CD4-positive, alpha-beta memory T cell (primary cell): ENCODE measurements around the gene MAGEF1. TPM values are rescaled to one million over a fixed set of nuclear protein-coding genes. Genes with fewer than 3 reads are reported as not detected.

ENCODE experiments used
- CTCF ChIA-PET: fragments of 350-600 bp; sonication (Branson Sonifier 250); formaldehyde crosslinking; loops from one replicate; lab custom pipeline; 2021; ENCODE audit warnings: inconsistent platforms; ENCODE audit not compliant: partially characterized antibody; lab: Charles Lee
- POLR2A ChIA-PET: fragments of 350-600 bp; sonication (Branson Sonifier 250); formaldehyde crosslinking; loops from one replicate; lab custom pipeline; 2021; ENCODE audit not compliant: partially characterized antibody; lab: Charles Lee
- DNase-seq, 5 donors: peaks; one replicate each; pipeline versions ENCODE4 v3.0.0 to v3.0.0-alpha.2; 2020 to 2022; ENCODE audit warnings: mixed read lengths in 1 of 5
- H3K27ac ChIP-seq: one replicate; pipeline ENCODE4 v1.7.0; 2013; ENCODE audit warnings: low read depth, low read length
- H3K27me3 ChIP-seq: 2 replicates; pipeline ENCODE4 v1.7.0; 2013; ENCODE audit warnings: mild to moderate bottlenecking, low read length, moderate library complexity; ENCODE audit not compliant: insufficient read depth
- H3K36me3 ChIP-seq: 2 replicates; pipeline ENCODE4 v1.7.0; 2013; ENCODE audit warnings: mild to moderate bottlenecking, low read length, moderate library complexity; ENCODE audit not compliant: insufficient read depth
- H3K4me1 ChIP-seq: 2 replicates; pipeline ENCODE4 v1.7.0; 2013; ENCODE audit warnings: mild to moderate bottlenecking, low read length, moderate library complexity; ENCODE audit not compliant: insufficient read depth
- H3K4me3 ChIP-seq, 2 donors: one replicate each; pipeline ENCODE4 v1.7.0; 2013; ENCODE audit warnings: low read length in 2 of 2, mild to moderate bottlenecking in 1 of 2
- H3K9me3 ChIP-seq, 2 donors: one replicate each; pipeline ENCODE4 v1.7.0; 2013; ENCODE audit warnings: low read length in 2 of 2, control low read depth in 1 of 2; ENCODE audit not compliant: control insufficient read depth in 1 of 2
- H3K27ac Mint-ChIP-seq, 7 donors: one replicate each; pipeline ENCODE4 v1.8.0; 2020 to 2021; ENCODE audit warnings: mixed read lengths in 7 of 7, mild to moderate bottlenecking in 6 of 7, inconsistent platforms in 3 of 7, moderate library complexity in 3 of 7
- H3K27me3 Mint-ChIP-seq, 2 donors: one replicate each; pipeline ENCODE4 v1.8.0; 2020 to 2021; ENCODE audit warnings: mixed read lengths in 2 of 2
- H3K36me3 Mint-ChIP-seq, 2 donors: one replicate each; pipeline ENCODE4 v1.8.0; 2020 to 2021; ENCODE audit warnings: mixed read lengths in 2 of 2, inconsistent platforms in 1 of 2, mild to moderate bottlenecking in 1 of 2
- H3K4me1 Mint-ChIP-seq, 4 donors: one replicate each; pipeline ENCODE4 v1.8.0; 2020 to 2021; ENCODE audit warnings: mixed read lengths in 4 of 4, mild to moderate bottlenecking in 1 of 4
- H3K4me3 Mint-ChIP-seq, 8 donors: one replicate each; pipeline ENCODE4 v1.8.0; 2020 to 2021; ENCODE audit warnings: mixed read lengths in 8 of 8, mild to moderate bottlenecking in 7 of 8, moderate library complexity in 6 of 8, inconsistent platforms in 3 of 8
- H3K9me3 Mint-ChIP-seq, 8 donors: one replicate each; pipeline ENCODE4 v1.8.0; 2020 to 2021; ENCODE audit warnings: mixed read lengths in 8 of 8, mild to moderate bottlenecking in 5 of 8, inconsistent platforms in 3 of 8, moderate library complexity in 1 of 8
- intact Hi-C: fragments of 100-400 bp; cut with micrococcal nuclease; formaldehyde crosslinking; loops from one replicate; pipeline ENCODE4 v1.15.1; 2023
- polyA plus RNA-seq, 2 donors: library from polyadenylated mRNA; unstranded; fragments of 300-500 nt; fragmentation: Illumina TruSeq; gene quantifications; one replicate each; pipeline ENCODE4 v1.2.3, GENCODE V29; 2021
- total RNA-seq, 2 experiments: library from RNA; stranded (reverse); gene quantifications; one replicate each; pipeline ENCODE4 v1.2.3, GENCODE V29; 2021

Gene MAGEF1
- total and polyA plus RNA-seq, 4 experiments from 2014 or later, result 15.5 to 20.1 (median 16.5) TPM

DNA sequence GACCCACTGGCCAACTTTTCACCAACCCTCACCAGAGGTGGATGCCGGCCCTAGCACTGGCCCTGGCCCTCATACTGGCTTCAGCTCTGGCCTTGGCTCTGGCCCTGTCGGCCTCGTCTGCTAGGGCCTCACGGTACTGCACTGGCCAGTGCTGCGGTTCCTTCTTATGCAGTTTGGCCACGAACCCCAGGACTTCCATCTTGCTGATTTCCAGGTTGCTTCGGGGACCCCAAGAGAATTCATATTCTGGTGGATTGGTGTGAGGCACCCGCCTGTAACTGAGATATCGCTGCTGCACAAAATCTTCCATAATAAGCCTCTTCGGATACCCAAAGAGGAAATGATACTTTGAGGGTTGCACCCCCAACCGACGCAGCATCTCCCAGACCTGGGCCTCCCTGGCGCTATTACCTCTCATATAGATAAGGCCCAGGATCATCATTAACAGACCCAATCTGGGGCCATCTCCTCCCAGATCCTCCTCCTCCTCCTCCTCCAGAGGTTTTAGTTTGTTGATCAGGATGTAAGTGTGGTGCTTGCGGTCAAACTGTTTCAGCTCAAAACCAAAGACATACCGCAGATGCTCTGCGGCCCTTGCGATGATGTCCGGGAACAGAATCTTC lies 883 bp downstream of the MAGEF1 start:
- Mint-ChIP-seq H3K9me3 (peaks cover 0 to 4% (median 0%) of the 10 kb centered on the region in 8 donors), H3K27me3 (no peaks in the 10 kb centered on the region), H3K4me3 (peak overlapping the region; percentile 86 to 97 (median 94)), H3K36me3 (peaks cover 0 to 4% of the 10 kb centered on the region in 2 donors), H3K4me1 (peaks cover 26 to 33% (median 30%) of the 10 kb centered on the region in 4 donors), H3K27ac (peak overlapping the region; percentile 69 to 97 (median 92))
- peak overlapping the region; percentile 43 to 69 for H3K4me3 ChIP-seq
- ChIA-PET CTCF (interaction anchor here (1.3 to 1.8 kb wide), 3 partner anchors 14 to 149 kb away, joined by 4 to 6 read pairs (median 6); partner anchors contain the start of gene EPHB3), POLR2A (interaction anchor here (0.9 to 2.2 kb wide), 3 partner anchors 101 to 154 kb away, joined by 3 to 13 read pairs (median 6); partner anchors contain the start of genes EPHB3 and VPS8)
- peaks cover 21% of the 10 kb centered on the region for H3K4me1 ChIP-seq
- intact Hi-C loops, result loop anchor here (5.0 kb wide), 1 partner anchor 101 kb away; the partner anchor contains the start of gene VPS8
- no peaks in the 10 kb centered on the region for H3K27me3 ChIP-seq
- no peaks in the 10 kb centered on the region for H3K36me3 ChIP-seq
- DNase-seq, result peak in 3 of 5 donors; percentile 6 to 29 (median 13)
- H3K9me3 ChIP-seq, result no peaks in the 10 kb centered on the region
- peak overlapping the region; percentile 63 for H3K27ac ChIP-seq

- intact Hi-C loops, result no loop called here
- H3K4me3 ChIP-seq, result no peak overlapping the region
- Mint-ChIP-seq H3K4me1 (peaks cover 0 to 3% (median 0%) of the 10 kb centered on the region in 4 donors), H3K27me3 (no peaks in the 10 kb centered on the region), H3K9me3 (peaks cover 0 to 2% (median 0%) of the 10 kb centered on the region in 8 donors), H3K4me3 (no peak overlapping the region), H3K27ac (no peak overlapping the region), H3K36me3 (no peaks in the 10 kb centered on the region)
- no peaks in the 10 kb centered on the region for H3K36me3 ChIP-seq
- no peak overlapping the region for H3K27ac ChIP-seq
- no peak for DNase-seq
- POLR2A ChIA-PET, result no interaction called here
- CTCF ChIA-PET, result no interaction called here
- H3K4me1 ChIP-seq, result no peaks in the 10 kb centered on the region
- no peaks in the 10 kb centered on the region for H3K27me3 ChIP-seq
- H3K9me3 ChIP-seq, result no peaks in the 10 kb centered on the region
These were observed 8.2 kb downstream of the MAGEF1 start for GRCh38 chr3:184703657-184704056.

GRCh38 chr3:184700759-184701158 lies 11.1 kb downstream of the MAGEF1 start:
- H3K9me3 Mint-ChIP-seq, result no peaks in the 10 kb centered on the region
- ChIA-PET POLR2A (no interaction called here), CTCF (no interaction called here)
- no peak overlapping the region for H3K27ac Mint-ChIP-seq
- no peaks in the 10 kb centered on the region for H3K36me3 Mint-ChIP-seq
- Histone ChIP-seq H3K4me3 (no peak overlapping the region), H3K4me1 (no peaks in the 10 kb centered on the region), H3K27ac (no peak overlapping the region), H3K36me3 (no peaks in the 10 kb centered on the region), H3K27me3 (no peaks in the 10 kb centered on the region), H3K9me3 (no peaks in the 10 kb centered on the region)
- peaks cover 0 to 2% of the 10 kb centered on the region in 2 donors for H3K27me3 Mint-ChIP-seq
- no peak overlapping the region for H3K4me3 Mint-ChIP-seq
- DNase-seq, result no peak
- intact Hi-C loops, result no loop called here
- no peaks in the 10 kb centered on the region for H3K4me1 Mint-ChIP-seq

- ChIA-PET POLR2A (no interaction called here), CTCF (interaction anchor here (1.4 kb wide), 1 partner anchor 9 kb away, joined by 3 read pairs; no protein-coding TSS in a partner anchor)
- intact Hi-C loops, result no loop called here
- H3K4me1 Mint-ChIP-seq, result no peaks in the 10 kb centered on the region
- H3K36me3 ChIP-seq, result no peaks in the 10 kb centered on the region
- no peak overlapping the region for H3K27ac ChIP-seq
- DNase-seq, result no peak
- H3K27me3 Mint-ChIP-seq, result peaks cover 0 to 2% of the 10 kb centered on the region in 2 donors
- H3K4me1 ChIP-seq, result no peaks in the 10 kb centered on the region
- H3K4me3 Mint-ChIP-seq, result no peak overlapping the region
- H3K27ac Mint-ChIP-seq, result no peak overlapping the region
- no peaks in the 10 kb centered on the region for H3K9me3 ChIP-seq
- H3K4me3 ChIP-seq, result no peak overlapping the region
- H3K36me3 Mint-ChIP-seq, result no peaks in the 10 kb centered on the region
- H3K27me3 ChIP-seq, result no peaks in the 10 kb centered on the region
- H3K9me3 Mint-ChIP-seq, result no peaks in the 10 kb centered on the region
These were observed 14.0 kb downstream of the MAGEF1 start for GRCh38 chr3:184697845-184698244.

DNA sequence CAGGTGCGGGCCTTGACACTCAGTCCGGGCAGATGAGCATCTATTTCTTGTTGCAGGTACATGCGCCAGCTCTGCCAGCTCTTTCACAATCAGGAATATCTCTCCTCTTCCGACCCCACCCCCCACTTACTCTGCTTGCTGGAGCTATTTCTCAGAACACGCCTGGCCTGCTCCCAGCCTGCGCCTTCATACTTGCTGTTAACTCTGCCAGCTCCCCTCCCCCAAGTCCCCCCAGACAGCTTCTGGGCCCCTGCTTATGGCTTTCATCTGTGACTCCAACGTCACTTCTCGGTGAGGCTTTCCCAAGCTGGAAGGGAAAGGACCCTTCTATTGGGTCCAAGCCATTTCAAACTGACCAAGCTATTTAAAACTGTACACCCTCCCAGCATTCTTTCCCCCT lies 15.2 kb downstream of the MAGEF1 start:
- Mint-ChIP-seq H3K4me3 (no peak overlapping the region), H3K27ac (no peak overlapping the region), H3K36me3 (no peaks in the 10 kb centered on the region), H3K27me3 (peaks cover 2% of the 10 kb centered on the region in 2 donors), H3K9me3 (no peaks in the 10 kb centered on the region), H3K4me1 (no peaks in the 10 kb centered on the region)
- H3K9me3 ChIP-seq, result no peaks in the 10 kb centered on the region
- H3K27ac ChIP-seq, result no peak overlapping the region
- H3K27me3 ChIP-seq, result no peaks in the 10 kb centered on the region
- ChIA-PET POLR2A (no interaction called here), CTCF (interaction anchor here (1.4 kb wide), 2 partner anchors 8 kb away, joined by 3 read pairs; no protein-coding TSS in a partner anchor)
- intact Hi-C loops, result no loop called here
- no peaks in the 10 kb centered on the region for H3K36me3 ChIP-seq
- H3K4me1 ChIP-seq, result no peaks in the 10 kb centered on the region
- no peak overlapping the region for H3K4me3 ChIP-seq
- no peak for DNase-seq

DNA sequence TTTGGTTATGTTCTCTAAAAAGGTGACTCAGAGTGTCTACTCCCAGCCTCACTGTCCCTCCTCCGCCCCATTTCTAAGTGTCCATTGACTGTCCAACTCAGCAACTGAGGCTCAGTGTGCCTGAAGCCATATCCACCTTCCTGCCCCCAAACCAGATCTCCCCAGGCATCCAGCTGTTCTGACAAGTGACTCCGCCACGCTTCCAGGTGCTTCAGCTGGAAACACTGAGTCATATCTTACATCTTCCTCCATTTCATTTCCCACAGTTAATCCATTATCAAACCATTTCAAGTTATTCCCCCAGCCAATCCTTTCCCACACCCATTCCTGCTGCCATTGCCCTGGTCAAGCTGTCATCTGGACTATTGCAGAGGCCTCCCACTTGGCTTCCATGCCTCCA lies 17.1 kb downstream of the MAGEF1 start:
- Mint-ChIP-seq H3K36me3 (no peaks in the 10 kb centered on the region), H3K4me1 (no peaks in the 10 kb centered on the region), H3K27ac (peak overlapping the region in 1 of 7 donors; percentile 70), H3K4me3 (no peak overlapping the region), H3K27me3 (peaks cover 2 to 4% of the 10 kb centered on the region in 2 donors), H3K9me3 (no peaks in the 10 kb centered on the region)
- H3K9me3 ChIP-seq, result no peaks in the 10 kb centered on the region
- no peaks in the 10 kb centered on the region for H3K36me3 ChIP-seq
- no peak overlapping the region for H3K4me3 ChIP-seq
- CTCF ChIA-PET, result no interaction called here
- H3K27ac ChIP-seq, result no peak overlapping the region
- POLR2A ChIA-PET, result no interaction called here
- no peaks in the 10 kb centered on the region for H3K4me1 ChIP-seq
- no peaks in the 10 kb centered on the region for H3K27me3 ChIP-seq
- no peak for DNase-seq
- intact Hi-C loops, result no loop called here

DNA sequence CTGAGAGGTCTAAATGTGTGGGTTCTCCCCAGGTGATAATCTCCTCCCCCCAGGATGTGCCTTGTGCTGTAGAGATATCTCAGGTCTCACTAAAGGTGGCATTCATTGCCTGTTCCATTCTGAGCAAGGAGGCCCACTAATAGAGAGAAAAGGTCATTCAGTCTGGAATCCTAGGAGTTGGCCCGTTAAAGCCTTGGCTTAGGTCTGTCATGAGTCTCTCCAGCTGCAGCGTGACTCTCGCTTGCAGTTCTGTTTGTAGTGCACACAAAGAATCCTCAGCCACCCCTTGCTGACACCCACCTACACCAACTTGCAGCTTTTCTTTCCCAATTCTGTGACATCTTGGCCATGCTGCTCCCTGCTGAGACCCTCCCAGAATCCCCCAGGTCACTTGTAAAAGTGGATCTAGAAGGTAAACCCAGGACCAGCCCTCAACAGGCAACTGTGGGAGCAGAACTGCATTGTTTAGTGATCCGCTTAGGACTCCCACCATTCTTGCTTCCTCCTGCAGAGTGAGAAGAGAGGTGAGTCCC lies 17.7 kb downstream of the MAGEF1 start:
- H3K36me3 Mint-ChIP-seq, result no peaks in the 10 kb centered on the region
- H3K27ac Mint-ChIP-seq, result no peak overlapping the region
- H3K27ac ChIP-seq, result no peak overlapping the region
- ChIA-PET CTCF (interaction anchor here (0.9 kb wide), 1 partner anchor 35 kb away, joined by 3 read pairs; no protein-coding TSS in a partner anchor), POLR2A (no interaction called here)
- H3K4me1 ChIP-seq, result no peaks in the 10 kb centered on the region
- no peak overlapping the region for H3K4me3 ChIP-seq
- intact Hi-C loops, result no loop called here
- DNase-seq, result no peak
- H3K9me3 Mint-ChIP-seq, result no peaks in the 10 kb centered on the region
- no peaks in the 10 kb centered on the region for H3K36me3 ChIP-seq
- H3K27me3 ChIP-seq, result no peaks in the 10 kb centered on the region
- no peaks in the 10 kb centered on the region for H3K9me3 ChIP-seq
- no peak overlapping the region for H3K4me3 Mint-ChIP-seq
- H3K4me1 Mint-ChIP-seq, result no peaks in the 10 kb centered on the region
- peaks cover 2 to 4% of the 10 kb centered on the region in 2 donors for H3K27me3 Mint-ChIP-seq
